Measurements from ENCODE around the gene HOXD3.

HOXD3 gene

GRCh38 chr2:176151442-176152287, 5.4 kb upstream of the HOXD3 start, which contains the start of gene HOXD4:
Gene HOXD4, plus strand, starts transcription at chr2:176151550. Its CDS starts 84 bp downstream, at chr2:176151634.
- no peak for DNase-seq

DNA sequence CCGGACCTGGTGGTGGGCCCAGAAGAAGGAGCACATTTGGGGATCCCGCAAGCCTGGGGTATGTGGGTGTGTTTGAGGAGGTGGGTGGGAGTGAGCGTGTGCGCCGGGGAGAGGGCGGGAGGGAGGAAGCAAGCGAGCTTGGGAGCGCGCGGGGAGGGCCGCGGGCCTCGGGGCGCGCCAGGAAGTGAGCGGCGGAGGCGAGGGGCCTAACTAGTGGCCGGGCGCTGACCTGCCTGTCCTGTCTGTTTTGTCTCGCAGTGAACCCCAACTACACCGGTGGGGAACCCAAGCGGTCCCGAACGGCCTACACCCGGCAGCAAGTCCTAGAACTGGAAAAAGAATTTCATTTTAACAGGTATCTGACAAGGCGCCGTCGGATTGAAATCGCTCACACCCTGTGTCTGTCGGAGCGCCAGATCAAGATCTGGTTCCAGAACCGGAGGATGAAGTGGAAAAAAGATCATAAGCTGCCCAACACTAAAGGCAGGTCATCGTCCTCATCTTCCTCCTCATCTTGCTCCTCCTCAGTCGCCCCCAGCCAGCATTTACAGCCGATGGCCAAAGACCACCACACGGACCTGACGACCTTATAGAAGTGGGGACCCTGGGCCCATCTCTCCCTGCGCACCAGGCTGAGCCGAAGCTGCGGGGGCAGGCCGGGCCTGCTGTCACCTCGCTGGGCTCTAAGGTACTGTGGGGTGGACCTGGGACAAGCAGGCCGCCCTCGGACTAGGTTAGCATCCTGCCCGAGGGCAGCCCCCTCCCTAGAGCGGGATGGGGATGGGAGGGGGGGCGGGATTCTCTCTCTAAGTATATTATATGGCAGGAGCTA, 4.5 kb upstream of the HOXD3 start:
- no peak for DNase-seq

DNA sequence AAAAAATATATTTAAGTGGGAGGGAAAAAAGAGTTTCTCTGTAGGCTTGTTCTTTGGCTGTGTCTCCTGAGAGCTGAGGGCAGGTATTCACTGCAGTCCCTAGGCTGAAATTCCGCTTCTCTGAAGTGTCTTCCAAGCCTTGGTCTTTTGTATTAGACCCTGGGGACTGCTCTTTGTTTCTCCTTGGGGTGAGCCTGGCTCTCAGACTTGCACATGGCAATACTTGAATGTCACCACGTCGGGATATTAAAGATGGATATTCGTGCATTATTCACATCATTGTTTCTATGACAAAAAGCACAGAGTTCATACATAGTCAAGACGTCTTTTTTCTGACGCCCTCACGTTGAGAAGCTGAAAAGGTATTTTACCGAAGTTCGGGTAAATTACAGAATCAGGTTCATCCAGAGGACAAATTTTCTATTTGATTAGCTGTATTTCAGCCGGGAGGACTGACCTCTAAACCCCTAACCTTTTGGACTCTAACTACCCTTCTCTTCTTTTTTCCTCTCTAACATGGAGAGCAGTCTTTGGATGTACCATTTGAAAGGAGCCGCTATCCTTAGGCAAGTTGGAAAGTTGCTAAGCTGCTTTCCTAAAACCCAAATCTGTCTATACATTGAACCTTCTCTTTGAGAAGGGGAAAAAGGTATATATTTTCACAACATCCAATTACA, 2.4 kb upstream of the HOXD3 start:
- no peak for DNase-seq

- no peak for DNase-seq
Observed at GRCh38 chr2:176155356-176156044, 1.6 kb upstream of the HOXD3 start.

GRCh38 chr2:176156301-176156806, 753 bp upstream of the HOXD3 start:
- no peak for DNase-seq

GRCh38 chr2:176157499-176158185, 535 bp downstream of the HOXD3 start:
- no peak for DNase-seq

- no peak for DNase-seq
Observed at GRCh38 chr2:176158186-176158591, 1.1 kb downstream of the HOXD3 start.

DNA sequence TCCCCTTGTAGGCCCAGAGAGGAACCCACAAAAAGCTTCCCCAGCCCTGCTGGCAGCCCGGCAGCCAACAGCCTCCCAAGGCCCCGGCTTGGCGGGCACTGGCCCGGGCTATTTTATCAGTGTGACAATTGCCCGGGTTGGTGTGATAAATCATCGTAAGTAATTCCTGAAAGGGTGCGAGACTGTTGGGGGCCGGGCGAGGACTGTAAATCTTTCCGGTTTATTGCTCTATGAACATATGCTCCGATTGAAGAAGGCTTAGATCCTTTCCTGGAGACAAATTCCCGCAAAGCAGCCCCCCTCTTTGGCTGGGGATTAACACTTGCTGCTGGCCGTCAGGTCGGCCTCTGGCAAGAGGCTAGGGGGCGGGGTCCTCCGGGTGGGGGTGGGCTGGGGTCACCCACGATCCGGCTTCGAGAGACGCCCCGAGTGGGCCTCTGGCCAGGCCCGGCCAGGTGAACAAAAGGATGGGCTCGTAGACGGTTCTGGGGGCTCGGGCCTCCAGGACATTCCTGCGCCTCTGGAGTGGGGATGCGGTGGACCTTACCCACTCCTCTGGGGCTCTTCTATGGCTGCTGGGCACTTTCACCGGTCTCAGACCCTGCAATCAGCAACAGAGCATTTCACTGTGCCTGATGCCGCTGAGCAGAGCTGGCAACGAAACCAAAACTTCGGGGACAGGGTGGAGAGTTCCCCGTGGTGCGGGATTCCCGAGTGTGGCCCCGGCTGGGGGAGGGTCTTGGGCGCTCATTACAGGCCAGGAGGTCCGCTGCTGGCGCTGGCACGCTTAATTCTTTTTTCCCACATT, 2.0 kb downstream of the HOXD3 start:
- DNase-seq: no peak

DNA sequence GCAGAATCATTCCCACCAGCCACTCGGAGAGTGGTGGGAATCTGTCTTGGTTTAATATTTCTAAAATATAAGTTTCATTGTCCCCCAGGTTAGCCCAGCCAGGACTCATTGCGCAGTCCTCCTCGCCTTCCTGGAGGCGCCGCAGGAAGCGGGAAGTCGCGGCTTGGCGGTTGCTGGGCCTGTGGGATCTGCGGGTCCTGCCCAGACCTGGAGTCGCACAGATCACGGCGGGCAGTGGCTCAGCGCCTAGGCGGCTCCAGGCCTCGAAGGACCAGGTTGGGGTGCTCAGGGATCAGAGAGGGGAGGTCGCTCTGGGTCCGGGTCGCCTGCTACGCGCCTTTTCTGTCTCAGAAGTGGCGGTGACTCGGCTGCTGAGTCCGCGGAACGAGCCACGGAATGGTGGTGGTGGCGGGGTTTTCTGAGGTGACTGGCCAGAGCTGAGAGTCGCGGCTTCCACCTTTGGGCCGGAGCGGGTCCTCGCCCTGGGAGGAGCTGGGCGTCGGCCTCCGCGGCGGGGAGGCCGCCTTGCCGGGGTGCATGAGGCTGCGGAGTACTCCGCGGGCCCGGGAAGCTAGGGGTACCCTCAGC, 2.6 kb downstream of the HOXD3 start:
- no peak for DNase-seq

DNA sequence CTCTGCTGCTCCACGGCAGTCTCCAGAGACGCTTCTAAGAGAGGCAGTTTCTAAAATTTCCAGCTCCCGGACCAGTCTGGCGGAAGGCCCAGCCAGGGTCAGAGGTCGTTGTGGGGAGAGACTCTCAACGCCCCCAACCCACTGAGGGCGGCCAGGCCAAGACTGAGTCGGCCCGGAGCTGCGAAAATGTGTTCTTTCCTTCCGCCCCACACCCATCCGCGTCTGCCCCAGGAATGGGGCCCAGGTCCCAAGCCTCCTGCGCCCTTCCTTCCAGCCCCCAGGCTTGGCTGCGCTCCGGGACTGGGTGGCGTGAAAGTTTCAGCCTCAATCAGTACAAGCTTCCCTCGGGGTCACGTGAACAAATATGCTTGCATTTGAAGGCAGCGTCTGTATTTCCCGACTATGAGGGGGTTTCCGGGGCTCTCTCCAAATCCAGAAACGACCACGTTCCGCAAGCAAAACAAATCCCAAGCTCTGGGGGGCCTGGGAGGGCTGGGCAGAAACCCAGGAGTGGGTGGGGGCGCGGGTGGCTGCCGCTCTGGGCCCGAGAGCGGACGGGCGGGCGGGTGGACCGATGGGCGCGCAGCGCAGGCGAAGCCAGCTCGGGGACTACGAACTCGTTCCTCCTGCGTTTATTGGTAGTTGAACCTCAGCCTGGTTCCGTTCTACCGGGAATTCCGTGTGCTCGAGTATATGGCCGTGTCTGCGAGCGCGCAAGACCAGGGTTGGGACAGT, 3.3 kb downstream of the HOXD3 start:
- no peak for DNase-seq

GRCh38 chr2:176160986-176161824, 4.1 kb downstream of the HOXD3 start:
- no peak for DNase-seq

DNA sequence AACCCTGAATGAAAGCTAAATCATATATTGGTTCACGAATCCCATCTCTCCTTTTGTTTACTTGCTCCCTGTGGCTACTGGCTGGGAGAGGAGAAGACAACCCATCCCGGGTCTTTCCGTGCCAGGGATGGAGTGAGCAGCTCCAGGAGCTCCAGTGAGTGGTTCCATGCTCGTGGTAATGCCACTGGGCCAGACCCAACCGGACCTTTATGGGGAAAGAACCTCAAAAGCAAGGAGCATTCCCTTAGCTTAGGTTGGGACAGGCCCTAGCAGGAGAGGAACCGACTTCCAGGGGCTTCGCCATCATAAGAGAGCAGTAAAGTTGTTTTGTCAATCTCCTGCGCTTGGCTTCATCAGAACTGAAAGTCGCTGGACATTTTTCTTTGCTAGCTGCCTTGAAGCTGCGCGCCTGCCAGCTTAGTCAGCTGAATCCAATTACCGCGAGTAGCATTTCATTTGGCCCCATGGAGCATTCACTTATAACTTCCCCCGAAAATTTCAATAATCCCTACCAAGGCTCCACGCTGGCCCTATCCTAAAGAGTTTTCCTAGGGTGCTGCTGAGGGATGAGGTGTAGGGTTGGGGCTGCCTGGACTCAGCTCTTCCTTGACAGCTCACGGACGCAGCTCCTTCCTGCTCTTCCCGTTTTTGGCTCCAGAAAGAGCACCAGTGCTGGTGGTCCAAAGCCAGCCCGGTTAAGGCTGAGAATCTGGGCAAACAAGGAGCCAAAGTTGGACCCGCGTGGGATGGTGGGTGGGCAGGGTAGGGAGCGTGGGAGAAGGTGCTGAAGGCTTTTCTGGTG, 4.9 kb downstream of the HOXD3 start:
- DNase-seq: no peak

GRCh38 chr2:176162911-176163671, 6.0 kb downstream of the HOXD3 start:
- DNase-seq: no peak

- DNase-seq: no peak
Observed at GRCh38 chr2:176163672-176164056, 6.6 kb downstream of the HOXD3 start.

DNA sequence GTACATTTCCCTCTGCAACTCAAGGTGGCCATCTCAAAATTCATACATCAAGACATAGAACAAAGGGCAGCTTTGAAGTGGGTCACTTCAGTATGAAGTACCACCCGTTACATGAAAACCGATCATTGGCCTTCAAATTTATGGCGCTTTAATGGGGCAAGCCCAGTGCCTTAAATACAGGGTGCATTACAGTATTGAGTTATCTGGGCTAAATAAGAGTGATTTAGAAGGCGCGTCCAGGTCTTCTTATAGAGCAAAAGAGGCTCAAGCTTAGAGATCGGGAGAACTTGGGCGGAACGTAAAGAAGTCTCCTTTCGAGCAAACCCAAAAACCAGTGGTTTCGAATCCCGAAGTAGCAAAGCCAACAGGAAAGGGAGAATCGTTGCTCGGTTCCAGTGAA, 7.1 kb downstream of the HOXD3 start:
- DNase-seq: no peak

DNA sequence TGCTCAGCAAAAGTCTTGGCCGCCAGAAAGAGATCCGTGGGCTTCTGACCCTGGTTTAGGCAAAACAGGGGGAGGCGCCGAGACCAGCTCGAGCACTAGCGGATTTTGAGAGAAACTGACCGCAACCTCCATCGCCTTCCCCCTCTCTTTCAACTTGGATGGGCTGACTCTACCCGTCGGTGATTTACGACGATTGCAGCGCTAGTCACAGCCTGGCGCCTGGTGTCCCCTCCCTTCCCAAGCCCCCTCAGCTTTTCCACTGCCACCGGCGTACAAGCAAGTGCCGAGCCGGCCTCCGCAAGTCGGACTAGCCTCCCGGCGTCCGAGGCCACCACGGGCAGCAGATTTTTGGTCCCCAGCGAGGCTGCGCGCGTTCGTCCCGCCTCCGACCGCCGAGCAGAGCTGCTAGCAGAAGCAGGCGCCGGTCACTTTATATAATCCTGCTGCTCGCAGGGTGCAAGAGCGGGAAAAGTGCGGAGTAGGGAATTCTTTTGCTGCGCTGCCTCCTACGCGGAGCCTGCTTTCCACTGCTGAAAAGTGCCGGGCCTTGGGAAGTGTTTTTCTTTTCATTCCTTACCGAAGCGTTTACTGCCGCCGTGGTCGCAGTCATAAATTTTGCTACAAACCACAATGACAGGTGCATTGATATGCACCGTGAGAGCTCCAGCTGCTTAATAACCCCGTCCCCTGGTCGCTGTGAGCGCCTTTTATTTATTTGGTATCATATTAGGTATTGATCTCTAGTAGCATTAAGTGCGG, 7.7 kb downstream of the HOXD3 start:
- DNase-seq: no peak
